ENCODE results near the gene NOL3. TPM values are rescaled to one million over a fixed set of nuclear protein-coding genes. Genes with fewer than 3 reads are reported as not detected.

NOL3 gene
- total and polyA plus RNA-seq, 4 donors, result 3.0 to 18.0 (median 10.7) TPM

DNA sequence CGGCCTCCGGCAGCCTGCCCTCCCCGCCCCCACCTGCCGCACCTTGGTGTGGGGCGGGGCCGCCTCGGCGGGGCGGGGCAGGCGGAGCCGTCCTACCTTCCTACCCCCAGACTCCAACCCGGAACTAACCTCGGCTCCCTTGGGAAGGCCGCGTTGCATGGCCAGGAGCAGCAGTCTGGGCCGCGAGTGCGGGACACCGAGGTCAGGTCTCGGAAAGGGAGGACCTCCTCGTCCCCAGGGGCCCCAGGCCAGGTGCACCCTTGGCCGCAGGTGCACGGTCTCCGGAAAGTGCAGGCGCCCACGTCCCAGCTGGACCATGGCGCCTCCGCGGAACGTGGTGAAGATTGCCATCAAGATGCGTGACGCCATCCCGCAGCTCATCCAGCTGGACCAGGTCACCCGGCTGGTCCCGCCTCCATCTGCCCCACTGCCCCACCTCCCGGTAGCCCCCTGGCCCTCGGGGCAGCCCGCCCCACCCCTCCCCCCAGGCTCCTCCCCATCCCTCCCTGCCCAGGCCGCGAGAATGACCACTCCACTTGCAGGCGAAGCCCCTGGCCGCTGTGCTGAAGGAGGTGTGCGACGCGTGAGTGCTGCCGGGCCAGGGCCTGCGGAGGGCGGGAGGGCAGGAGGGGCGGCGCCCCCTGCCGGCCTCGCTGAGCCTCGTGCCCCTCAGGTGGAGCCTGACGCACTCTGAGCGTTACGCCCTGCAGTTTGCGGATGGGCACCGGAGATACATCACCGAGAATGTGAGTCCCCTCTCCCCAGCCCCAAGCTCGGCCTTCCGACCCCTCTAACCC lies 28.9 kb downstream of the NOL3 start, which contains the start of gene ELMO3:
Gene ELMO3, plus strand, starts transcription at position 121 of the 797 bp plus-strand sequence. Its CDS starts 196 bp downstream, at position 317.
- Histone ChIP-seq H3K36me3 (ENCODE audit: control insufficient read depth in 4 of 4, insufficient read depth in 3 of 4, low read depth in 1 of 4, low read length in 3 of 4) (peaks cover 22 to 64% (median 28%) of the 10 kb centered on the region in 4 donors), H3K4me1 (ENCODE audit: control insufficient read depth in 4 of 4, insufficient read depth in 4 of 4, low read length in 3 of 4) (peaks cover 0 to 17% (median 6%) of the 10 kb centered on the region in 4 donors), H3K27ac (ENCODE audit: low read depth in 1 of 2, low read length in 2 of 2) (no peak within 1 kb of the TSS), H3K9me3 (ENCODE audit: control insufficient read depth in 4 of 4, low read length in 3 of 4) (no peaks in the 10 kb centered on the region), H3K27me3 (ENCODE audit: control insufficient read depth in 4 of 4, insufficient read depth in 4 of 4, low read length in 3 of 4) (no peaks in the 10 kb centered on the region), H3K4me3 (ENCODE audit: low read depth in 1 of 3, low read length in 3 of 3) (peak within 1 kb of the TSS; percentile 35 to 74 (median 49)), H3K9ac (ENCODE audit: low read depth in 1 of 2, low read length in 2 of 2) (no peak within 1 kb of the TSS)
- WGBS, result 28% methylated on average over 61 of the region's 61 CpGs
- no peak for TF ChIP-seq FOXA2 (IDR thresholded peaks at IDR 0.05)
- no peak for TF ChIP-seq EGR1 (IDR thresholded peaks at IDR 0.05; ENCODE audit: low read depth in 2 of 2)
- no peak for TF ChIP-seq FOXA1 (IDR thresholded peaks at IDR 0.05)
- TF ChIP-seq, protein P1, sequence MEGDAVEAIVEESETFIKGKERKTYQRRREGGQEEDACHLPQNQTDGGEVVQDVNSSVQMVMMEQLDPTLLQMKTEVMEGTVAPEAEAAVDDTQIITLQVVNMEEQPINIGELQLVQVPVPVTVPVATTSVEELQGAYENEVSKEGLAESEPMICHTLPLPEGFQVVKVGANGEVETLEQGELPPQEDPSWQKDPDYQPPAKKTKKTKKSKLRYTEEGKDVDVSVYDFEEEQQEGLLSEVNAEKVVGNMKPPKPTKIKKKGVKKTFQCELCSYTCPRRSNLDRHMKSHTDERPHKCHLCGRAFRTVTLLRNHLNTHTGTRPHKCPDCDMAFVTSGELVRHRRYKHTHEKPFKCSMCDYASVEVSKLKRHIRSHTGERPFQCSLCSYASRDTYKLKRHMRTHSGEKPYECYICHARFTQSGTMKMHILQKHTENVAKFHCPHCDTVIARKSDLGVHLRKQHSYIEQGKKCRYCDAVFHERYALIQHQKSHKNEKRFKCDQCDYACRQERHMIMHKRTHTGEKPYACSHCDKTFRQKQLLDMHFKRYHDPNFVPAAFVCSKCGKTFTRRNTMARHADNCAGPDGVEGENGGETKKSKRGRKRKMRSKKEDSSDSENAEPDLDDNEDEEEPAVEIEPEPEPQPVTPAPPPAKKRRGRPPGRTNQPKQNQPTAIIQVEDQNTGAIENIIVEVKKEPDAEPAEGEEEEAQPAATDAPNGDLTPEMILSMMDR (IDR thresholded peaks at IDR 0.05; ENCODE audit: low read depth, low read length, missing input control), result peak; percentile 41
- DNase-seq (ENCODE audit: low spot score), result no peak

DNA sequence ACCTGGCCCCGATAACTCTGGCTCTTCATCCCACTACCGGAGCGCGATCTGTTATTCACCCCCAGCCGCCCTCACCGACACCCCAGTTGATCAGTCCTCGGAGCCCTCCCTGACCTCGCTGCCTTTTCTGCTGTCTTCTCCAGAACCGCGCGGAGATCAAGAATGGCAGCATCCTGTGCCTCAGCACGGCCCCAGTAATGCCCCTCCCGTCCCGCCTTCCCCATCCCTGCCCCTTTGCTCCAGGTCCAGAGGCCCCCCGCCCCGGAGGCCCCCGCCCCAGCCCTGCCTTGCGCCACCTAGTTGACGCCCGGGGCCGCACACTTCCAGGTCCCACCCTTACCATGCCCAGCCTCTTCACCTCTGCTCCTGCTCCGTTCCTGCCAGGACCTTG lies 29.5 kb downstream of the NOL3 start:
- Histone ChIP-seq H3K4me3 (ENCODE audit: low read depth in 1 of 3, low read length in 3 of 3) (peak overlapping the region in 1 of 3 donors; percentile 49), H3K27me3 (ENCODE audit: control insufficient read depth in 4 of 4, insufficient read depth in 4 of 4, low read length in 3 of 4) (no peaks in the 10 kb centered on the region), H3K9ac (ENCODE audit: low read depth in 1 of 2, low read length in 2 of 2) (no peak overlapping the region), H3K4me1 (ENCODE audit: control insufficient read depth in 4 of 4, insufficient read depth in 4 of 4, low read length in 3 of 4) (peaks cover 0 to 16% (median 6%) of the 10 kb centered on the region in 4 donors), H3K9me3 (ENCODE audit: control insufficient read depth in 4 of 4, low read length in 3 of 4) (no peaks in the 10 kb centered on the region), H3K27ac (ENCODE audit: low read depth in 1 of 2, low read length in 2 of 2) (no peak overlapping the region), H3K36me3 (ENCODE audit: control insufficient read depth in 4 of 4, insufficient read depth in 3 of 4, low read depth in 1 of 4, low read length in 3 of 4) (peaks cover 19 to 61% (median 23%) of the 10 kb centered on the region in 4 donors)
- TF ChIP-seq, protein P2, sequence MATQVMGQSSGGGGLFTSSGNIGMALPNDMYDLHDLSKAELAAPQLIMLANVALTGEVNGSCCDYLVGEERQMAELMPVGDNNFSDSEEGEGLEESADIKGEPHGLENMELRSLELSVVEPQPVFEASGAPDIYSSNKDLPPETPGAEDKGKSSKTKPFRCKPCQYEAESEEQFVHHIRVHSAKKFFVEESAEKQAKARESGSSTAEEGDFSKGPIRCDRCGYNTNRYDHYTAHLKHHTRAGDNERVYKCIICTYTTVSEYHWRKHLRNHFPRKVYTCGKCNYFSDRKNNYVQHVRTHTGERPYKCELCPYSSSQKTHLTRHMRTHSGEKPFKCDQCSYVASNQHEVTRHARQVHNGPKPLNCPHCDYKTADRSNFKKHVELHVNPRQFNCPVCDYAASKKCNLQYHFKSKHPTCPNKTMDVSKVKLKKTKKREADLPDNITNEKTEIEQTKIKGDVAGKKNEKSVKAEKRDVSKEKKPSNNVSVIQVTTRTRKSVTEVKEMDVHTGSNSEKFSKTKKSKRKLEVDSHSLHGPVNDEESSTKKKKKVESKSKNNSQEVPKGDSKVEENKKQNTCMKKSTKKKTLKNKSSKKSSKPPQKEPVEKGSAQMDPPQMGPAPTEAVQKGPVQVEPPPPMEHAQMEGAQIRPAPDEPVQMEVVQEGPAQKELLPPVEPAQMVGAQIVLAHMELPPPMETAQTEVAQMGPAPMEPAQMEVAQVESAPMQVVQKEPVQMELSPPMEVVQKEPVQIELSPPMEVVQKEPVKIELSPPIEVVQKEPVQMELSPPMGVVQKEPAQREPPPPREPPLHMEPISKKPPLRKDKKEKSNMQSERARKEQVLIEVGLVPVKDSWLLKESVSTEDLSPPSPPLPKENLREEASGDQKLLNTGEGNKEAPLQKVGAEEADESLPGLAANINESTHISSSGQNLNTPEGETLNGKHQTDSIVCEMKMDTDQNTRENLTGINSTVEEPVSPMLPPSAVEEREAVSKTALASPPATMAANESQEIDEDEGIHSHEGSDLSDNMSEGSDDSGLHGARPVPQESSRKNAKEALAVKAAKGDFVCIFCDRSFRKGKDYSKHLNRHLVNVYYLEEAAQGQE (IDR thresholded peaks at IDR 0.05), result no peak
- TF ChIP-seq, protein P1 (IDR thresholded peaks at IDR 0.05; ENCODE audit: low read depth, low read length, missing input control), result no peak
- TF ChIP-seq TAF1 (conservative IDR thresholded peaks at IDR 0.05) (no peak), NR2F2 (IDR thresholded peaks at IDR 0.05) (no peak), GABPA (IDR thresholded peaks at IDR 0.05 in 1 of 2, conservative IDR thresholded peaks at IDR 0.05 in 1 of 2) (no peak), EGR1 (IDR thresholded peaks at IDR 0.05; ENCODE audit: low read depth in 2 of 2) (no peak), FOXA2 (IDR thresholded peaks at IDR 0.05) (no peak), FOXA1 (IDR thresholded peaks at IDR 0.05) (no peak), RXRA (IDR thresholded peaks at IDR 0.05) (no peak), HNF4A (conservative IDR thresholded peaks at IDR 0.05) (no peak), HNF4G (IDR thresholded peaks at IDR 0.05) (no peak), SP1 (IDR thresholded peaks at IDR 0.05) (no peak), RAD21 (IDR thresholded peaks at IDR 0.05) (no peak), JUND (IDR thresholded peaks at IDR 0.05) (no peak), YY1 (IDR thresholded peaks at IDR 0.05) (no peak)
- TF ChIP-seq, protein P3, sequence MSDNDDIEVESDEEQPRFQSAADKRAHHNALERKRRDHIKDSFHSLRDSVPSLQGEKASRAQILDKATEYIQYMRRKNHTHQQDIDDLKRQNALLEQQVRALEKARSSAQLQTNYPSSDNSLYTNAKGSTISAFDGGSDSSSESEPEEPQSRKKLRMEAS (IDR thresholded peaks at IDR 0.05), result no peak
- TF ChIP-seq, protein P4, sequence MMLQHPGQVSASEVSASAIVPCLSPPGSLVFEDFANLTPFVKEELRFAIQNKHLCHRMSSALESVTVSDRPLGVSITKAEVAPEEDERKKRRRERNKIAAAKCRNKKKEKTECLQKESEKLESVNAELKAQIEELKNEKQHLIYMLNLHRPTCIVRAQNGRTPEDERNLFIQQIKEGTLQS (IDR thresholded peaks at IDR 0.05), result no peak
- TF ChIP-seq, protein P5, sequence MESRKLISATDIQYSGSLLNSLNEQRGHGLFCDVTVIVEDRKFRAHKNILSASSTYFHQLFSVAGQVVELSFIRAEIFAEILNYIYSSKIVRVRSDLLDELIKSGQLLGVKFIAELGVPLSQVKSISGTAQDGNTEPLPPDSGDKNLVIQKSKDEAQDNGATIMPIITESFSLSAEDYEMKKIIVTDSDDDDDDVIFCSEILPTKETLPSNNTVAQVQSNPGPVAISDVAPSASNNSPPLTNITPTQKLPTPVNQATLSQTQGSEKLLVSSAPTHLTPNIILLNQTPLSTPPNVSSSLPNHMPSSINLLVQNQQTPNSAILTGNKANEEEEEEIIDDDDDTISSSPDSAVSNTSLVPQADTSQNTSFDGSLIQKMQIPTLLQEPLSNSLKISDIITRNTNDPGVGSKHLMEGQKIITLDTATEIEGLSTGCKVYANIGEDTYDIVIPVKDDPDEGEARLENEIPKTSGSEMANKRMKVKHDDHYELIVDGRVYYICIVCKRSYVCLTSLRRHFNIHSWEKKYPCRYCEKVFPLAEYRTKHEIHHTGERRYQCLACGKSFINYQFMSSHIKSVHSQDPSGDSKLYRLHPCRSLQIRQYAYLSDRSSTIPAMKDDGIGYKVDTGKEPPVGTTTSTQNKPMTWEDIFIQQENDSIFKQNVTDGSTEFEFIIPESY (IDR thresholded peaks at IDR 0.05), result no peak
- 36% methylated on average over 22 of the region's 22 CpGs for WGBS
- DNase-seq (ENCODE audit: low spot score), result no peak

Data from liver (tissue), 9 donors.